ENCODE data around the gene TENT5C.

DNA sequence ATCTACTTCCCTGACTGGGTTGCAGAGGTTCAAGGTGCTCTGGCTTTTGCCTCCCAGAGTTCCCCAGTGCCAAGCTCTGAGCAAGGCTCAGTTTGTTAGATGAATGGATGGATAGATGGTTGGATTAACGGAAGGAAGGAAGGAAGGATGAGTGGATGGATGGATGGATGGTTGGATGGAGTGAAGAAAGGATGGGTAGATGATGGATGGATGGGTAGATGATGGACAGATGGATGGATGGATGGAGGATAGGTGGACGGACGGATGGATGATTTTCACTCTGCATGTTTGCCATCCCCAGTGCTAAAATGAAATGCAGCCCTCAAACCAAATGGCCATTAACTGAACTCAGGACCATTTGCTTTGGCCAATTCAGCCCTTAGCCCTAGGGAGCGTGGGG, 27.4 kb upstream of the TENT5C start:
- no peak for TF ChIP-seq BATF2 (CRISPR knock-in tag; IDR thresholded peaks at IDR 0.05)
- TF ChIP-seq MTF2 (CRISPR knock-in tag; IDR thresholded peaks at IDR 0.05; ENCODE audit: borderline replicate concordance): no peak
- TF ChIP-seq ZNF580 (CRISPR knock-in tag; IDR thresholded peaks at IDR 0.05; ENCODE audit: borderline replicate concordance, low read depth): no peak
- TF ChIP-seq YY1 (IDR thresholded peaks at IDR 0.05; ENCODE audit: insufficient read depth, insufficient replicate concordance, low read depth, low read length): no peak
- no peak for TF ChIP-seq TCF7 (IDR thresholded peaks at IDR 0.05; ENCODE audit: low read depth)
- TF ChIP-seq EZH2 (conservative IDR thresholded peaks at IDR 0.05; ENCODE audit: low read depth, low read length): no peak
- no peak for TF ChIP-seq ZNF75D (CRISPR knock-in tag; IDR thresholded peaks at IDR 0.05; ENCODE audit: borderline replicate concordance)
- no peak for TF ChIP-seq SUZ12 (IDR thresholded peaks at IDR 0.05; ENCODE audit: low read depth, low read length)

Measured in HepG2 (cell line).